Endometrial microvascular endothelial cells (primary cell): ENCODE results near the gene TMEM156. TPM values are rescaled to one million over a fixed set of nuclear protein-coding genes. Genes with fewer than 3 reads are reported as not detected.

Source experiments
- in situ Hi-C: cut with HindIII; loops from 2 replicates; pipeline ENCODE4 v1.10.0; 2017; ENCODE audit warnings: low sequenced_read_pairs, low pct_unique_long_range_greater_than_20kb; ENCODE audit errors: inconsistent ontology term
- total RNA-seq: library from RNA; depleted of rRNA; stranded (reverse); fragments of >200 nt; gene quantifications from one replicate; pipeline ENCODE4 v1.2.3, GENCODE V29; 2015; ENCODE audit errors: inconsistent ontology term

Gene TMEM156, protein sequence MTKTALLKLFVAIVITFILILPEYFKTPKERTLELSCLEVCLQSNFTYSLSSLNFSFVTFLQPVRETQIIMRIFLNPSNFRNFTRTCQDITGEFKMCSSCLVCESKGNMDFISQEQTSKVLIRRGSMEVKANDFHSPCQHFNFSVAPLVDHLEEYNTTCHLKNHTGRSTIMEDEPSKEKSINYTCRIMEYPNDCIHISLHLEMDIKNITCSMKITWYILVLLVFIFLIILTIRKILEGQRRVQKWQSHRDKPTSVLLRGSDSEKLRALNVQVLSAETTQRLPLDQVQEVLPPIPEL
- total RNA-seq: 4.7 TPM

DNA sequence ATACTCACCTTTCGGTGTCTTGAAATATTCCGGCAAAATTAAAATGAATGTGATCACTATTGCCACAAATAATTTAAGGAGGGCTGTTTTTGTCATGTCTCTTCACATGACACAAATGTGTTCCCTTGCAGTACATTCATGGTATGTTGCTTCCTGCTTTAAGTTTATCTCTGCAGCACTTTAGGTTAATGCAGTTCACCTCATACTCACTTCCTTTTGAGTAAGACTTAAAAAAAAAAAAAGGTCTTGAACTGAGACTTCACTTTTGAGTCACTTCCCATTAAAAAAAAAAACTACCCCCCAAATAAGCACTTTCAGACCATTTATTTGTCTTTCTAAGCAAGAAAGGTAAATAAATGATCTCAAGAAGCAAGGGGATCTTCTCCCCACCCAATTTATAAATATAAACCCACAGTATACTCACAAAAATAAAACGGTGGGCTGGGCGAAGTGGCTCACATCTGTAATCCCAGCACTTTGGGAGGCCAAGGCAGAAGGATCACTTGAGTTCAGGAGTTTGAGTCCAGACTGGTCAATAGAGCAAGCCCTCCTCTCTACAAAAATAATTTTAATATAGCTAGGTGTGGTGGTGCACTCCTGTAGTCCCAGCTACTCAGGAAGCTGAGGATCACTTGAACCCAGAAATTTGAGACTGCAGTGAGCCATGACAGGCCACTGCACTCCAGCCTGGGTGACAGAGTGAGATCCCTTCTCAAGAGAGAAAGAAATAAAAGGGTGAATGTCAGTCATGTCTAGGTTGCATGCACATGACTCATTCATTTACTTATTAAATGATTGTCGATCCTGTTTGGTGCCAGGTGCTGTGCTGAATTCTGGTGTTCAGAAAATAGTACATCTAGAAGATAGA, at the start of gene TMEM156:
Gene TMEM156, minus strand, starts transcription at position 192 of the 868 bp plus-strand sequence. Its CDS starts 96 bp downstream, at position 96.
- in situ Hi-C loops: no loop called here

DNA sequence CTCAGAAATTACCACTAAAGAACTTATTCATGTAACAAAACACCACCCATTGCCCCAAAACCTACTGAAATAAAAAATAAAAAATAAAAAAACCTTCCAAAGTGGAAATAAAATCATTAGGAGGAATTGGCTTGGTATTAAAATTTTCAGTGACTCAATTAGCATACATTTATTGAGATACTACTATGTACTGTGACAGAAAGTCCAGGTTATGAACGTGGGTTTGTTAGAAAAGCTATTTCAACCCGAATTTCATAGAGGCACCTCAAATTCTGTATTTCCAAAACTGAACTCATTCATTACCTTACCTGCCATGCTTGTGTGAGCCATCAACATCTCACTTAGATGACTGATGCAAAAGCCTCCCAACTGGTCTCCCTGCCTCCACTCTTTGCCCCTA, 46.6 kb upstream of the TMEM156 start:
- in situ Hi-C loops: no loop called here

DNA sequence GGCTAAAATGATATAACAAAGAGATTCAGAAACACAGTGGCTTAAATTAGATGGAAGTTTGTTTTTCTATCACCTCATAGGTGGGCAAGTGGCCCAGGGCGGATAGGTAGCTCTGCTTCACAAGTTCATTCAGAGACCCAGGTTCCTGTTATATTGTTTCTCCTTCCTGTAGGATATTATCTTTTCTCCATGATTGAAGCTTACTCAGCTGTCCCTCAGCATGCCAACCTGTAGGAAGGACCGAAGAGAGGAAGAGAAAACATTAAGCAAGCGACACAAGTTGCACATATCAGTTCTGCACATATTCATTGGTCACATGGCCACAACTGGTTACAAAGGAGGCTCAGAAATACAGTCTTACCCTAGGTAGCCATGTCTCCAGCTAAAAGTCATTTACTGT, 36.7 kb upstream of the TMEM156 start:
- in situ Hi-C loops: no loop called here

DNA sequence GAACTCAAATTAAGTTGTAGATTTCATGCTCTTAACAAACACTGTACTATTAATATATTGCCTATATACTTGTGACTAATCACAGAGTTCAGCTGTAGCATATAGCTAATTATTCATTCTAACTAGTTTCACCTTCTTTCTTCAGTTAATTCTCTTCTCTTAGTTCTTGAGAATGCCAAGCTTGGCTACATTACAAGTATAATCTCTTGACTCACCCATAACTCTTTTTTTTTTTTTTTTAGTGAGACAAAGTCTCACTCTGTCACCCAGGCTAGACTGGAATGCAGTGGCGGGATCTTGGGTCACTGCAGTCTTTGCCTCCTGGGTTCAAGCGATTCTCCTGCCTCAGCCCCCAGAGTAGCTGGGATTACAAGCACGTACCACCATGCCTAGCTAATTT, 35.2 kb upstream of the TMEM156 start:
- in situ Hi-C loops: no loop called here

DNA sequence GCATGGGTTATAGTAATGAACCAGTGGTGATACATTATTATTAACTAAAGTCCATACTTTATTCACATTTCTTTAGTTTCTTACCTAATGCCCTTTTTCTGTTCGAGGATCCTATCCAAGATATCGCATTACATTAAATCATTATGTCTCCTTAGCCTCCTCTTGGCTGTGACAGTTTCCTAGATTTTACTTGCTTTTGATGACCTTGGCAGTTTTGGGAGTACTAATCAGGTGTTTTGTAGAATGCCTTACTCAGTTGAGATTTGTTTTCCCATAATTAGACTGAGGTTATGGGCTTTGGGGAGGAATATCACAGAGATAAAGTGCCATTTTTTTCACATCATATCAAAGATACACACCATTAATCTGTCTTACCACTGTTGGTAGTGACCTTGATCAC, 34.8 kb upstream of the TMEM156 start:
- in situ Hi-C loops: no loop called here

DNA sequence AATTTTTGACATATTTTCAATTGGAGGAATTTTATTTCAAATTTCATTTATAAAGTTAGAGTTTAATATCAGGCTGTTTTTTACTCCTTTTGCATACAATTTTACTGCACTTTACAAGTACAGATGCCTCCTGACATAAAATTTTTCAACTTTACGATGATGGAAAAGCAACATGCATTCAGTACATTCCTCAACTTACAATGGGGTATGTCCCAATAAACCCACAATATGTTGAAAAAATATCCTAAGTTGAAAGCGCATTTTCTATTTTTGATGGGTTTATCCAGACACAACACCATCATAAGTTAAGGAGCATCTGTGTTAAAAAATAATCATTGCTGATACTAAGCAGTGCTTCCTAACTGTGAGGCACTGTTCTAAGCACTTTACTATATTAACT, 34.2 kb upstream of the TMEM156 start:
- in situ Hi-C loops: no loop called here

DNA sequence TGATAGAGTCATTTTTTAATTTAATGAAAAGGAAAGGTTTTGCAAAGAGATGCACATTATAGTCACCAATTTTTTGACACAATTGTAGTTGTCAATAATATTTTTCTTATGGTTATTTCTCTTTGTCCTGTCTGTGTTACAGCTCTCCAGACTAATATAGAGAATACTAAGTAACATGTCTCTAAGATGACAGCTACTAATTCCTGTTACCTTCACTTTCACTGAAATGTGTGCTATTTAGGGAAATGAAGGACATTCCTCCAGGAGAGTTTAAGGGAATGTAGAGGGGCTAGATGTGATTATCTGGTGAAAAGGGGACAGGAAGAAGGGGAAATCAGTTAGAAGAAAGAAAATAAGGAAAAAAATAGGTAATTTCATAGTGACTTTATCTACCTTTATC, 31.2 kb upstream of the TMEM156 start:
- in situ Hi-C loops: no loop called here

DNA sequence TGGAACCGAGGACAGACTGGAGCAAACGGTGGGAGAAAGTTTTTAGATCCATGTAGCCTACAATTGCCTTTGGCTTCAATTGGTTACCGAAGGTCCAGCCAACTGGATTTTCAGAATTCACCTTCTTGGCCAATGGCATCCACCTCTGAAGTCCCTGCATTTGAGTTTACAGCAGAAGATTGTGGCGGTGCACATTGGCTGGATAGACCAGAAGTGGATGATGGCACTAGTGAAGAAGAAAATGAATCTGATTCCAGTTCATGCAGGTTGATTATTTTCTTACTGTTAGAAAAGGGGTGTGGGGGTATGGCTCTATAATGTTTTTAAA, 30.5 kb upstream of the TMEM156 start:
- in situ Hi-C loops: no loop called here

DNA sequence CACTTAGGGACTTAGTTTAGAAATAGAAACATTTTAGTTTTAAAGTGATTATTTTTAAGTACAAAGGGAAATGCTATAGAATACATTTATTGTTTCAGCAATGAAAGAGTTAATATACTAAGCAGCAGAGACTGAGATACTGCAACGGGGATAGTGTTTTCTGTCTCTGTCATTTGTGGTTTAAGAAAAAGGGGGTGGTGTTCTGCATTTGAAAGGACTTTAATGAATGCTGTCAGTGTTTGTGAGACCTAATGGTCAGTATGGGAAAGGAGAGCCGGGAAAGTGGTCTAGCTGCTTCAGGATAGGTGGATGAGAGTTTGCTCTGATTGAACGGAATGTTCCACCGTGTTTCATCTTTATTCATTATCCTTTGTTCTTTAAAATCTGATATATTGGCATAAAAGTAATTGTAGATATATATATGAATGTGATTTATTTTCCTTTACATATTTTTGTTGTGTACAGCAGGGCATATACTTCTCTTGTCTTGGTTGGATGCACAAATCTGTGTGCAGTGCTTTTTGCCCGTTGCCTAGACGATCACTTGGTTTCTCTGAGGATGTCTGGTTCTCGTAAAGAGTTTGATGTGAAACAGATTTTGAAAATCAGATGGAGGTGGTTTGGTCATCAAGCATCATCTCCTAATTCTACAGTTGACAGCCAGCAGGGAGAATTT, 30.0 kb upstream of the TMEM156 start, which contains the start of gene KLHL5:
Gene KLHL5, plus strand, starts transcription at position 139 of the 676 bp plus-strand sequence. Its CDS starts 421 bp downstream, at position 560.
- in situ Hi-C loops: no loop called here

DNA sequence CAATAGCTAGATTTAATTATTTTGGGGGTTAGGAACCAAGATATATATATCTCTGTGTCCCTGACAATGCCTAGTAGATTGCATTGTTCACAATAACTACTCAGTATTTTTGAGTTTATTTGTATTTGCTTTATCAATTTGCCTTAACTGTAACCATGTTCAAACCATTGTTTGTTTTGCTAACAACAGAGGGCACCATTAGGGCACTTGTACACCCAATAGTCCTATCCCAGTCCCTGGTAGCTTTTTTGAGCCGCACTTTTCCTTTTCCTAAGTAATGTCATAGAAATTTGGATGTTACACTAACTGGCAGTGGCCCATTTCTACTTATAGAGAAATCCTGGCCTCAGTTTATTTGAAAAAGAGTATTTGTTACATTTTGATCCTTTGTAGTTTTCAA, 29.2 kb upstream of the TMEM156 start:
- in situ Hi-C loops: no loop called here

DNA sequence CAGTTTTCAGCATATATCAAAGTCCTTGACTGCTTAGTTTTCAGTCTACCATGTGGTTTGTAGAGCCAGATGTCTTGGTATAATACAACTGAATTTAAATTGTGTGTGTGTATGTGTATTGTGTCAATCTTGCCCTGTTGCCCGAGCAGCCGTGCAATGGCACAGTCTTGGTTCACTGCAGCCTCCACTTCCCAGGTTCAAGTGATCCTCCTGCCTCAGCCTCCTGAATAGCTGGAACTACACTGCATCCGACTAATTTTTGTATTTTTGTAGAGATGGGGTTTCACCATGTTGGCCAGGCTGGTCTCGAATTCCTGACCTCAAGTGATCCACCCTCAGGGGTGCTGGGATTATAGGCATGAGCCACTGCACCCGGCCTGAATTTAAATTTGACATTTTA, 23.8 kb upstream of the TMEM156 start:
- in situ Hi-C loops: no loop called here

DNA sequence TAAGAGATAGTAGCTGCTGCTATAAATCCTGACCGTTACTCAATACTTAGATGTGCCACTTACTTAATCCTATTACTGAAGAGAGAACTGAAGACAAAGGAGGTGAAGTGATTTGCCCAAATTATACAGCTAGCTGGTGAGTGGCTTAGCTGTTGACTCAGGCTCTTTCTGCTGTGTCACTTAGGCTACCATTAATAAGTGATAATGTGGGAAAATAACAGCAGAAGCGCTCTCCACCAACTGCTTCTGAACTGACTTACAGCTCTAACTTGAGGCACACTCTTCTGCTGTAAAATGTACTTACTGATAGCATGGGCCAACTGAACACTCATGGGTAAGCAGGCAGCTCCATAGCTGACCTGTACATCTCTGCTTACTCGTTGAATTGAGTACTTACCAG, 22.3 kb upstream of the TMEM156 start:
- in situ Hi-C loops: no loop called here

DNA sequence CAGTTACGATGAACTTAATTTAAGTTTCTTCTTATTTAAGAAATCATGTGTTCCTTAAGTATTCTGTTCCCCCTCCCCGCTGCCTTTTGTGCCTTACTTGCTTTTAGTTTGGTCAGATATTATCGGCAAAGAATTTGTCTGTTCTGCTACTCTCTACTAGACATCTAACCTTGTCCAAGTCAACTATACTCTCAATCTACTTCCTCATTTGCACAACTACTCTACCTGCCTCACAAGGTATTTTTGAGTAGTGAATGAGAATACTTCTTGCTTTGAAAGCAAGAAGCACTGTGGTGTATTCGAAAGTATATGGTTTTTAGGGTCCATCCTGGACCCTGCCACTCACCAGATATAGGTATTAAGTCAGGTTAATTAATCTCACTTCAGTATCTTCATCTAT, 21.8 kb upstream of the TMEM156 start:
- in situ Hi-C loops: no loop called here

DNA sequence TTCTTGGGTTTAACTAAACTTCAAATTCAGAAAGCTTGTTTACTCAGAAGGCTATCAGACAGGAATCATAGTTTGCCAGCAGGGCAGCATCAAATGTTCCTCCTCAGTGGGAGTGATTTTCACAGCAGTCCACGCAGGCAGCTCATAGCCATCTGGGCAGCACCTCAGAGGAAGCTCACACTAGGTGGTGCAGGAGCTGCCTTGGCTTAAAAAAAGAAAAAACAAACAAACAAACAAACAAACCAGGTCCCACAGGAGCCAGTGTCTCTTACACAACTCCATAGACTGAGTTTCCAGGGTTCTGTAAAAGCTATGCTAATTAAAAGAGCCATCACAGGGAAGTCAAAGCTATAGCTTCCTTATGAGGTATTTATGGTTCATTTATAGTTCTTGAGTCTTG, 19.3 kb upstream of the TMEM156 start:
- in situ Hi-C loops: no loop called here

DNA sequence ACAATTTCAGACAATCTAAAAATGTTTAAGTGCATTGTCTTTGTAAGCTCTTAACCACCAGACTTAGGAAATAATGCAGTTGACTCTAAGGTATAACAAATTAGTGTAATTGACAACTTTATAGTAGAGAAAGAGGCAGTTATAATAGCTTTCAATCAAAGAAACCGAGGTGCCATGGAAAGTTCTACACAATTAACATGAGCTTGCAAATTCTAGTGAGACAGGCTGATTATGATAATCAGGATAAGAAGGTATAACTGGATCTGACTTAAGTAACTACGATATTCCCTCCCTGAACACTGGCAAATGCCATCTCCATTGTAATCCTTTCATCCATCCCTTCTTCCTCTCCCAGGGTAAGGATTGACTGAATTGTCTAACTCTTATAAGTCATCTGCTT, 18.4 kb upstream of the TMEM156 start:
- in situ Hi-C loops: no loop called here

DNA sequence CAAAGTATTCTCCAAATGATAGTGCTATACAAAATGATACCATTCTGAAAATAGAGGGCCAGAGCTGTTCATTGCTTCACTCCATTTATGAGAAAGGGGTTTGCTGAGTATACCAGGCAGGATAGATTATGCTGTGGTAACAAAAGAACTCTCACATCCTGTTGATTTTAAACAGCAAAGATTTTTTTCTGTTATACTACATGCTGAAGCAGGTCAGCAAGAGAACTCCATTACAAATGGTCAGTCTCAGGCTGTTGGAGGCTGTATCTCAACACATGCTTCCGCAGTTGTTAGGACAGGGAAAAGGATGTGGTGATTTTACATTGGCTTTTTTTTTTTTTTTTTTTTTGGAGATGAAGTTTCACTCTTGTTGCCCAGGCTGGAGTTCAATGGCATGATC, 16.1 kb upstream of the TMEM156 start:
- in situ Hi-C loops: no loop called here

DNA sequence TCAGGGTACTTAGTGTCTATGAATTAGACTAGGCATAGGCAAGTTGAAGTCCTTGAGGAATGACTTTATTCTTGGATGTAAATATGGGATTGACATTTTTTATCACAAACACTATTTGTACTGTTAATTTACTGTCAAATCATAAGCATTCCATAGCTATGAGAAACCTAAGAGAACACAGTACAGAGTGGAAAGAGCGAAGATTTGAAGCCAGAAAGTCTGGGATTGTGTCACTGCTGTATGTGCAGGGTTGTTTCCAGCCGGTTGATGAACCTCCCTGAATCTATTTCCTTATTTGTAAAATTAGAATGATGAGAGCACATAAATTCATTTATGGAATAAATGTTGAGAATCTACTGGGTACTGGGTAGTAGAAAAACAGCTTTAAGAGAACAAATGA, 15.5 kb upstream of the TMEM156 start:
- in situ Hi-C loops: no loop called here

DNA sequence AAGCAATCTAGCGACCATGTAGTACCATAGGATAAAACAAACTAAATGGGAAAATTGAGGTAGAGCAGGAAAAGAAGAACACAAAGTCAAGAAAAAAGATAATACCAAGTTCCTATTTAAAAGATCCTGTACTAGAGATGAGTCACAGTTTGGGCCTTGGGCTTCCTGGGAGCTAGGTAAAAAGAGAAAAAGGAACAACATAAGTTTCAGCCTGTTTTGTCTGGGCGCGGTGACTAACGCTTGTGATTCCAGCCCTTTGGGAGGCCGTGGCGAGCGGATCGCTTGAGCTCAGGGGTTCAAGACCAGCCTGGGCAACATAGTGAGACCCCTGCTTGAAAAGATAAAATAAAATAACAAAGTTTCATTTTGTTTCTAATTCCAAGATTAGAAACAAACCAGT, 14.0 kb upstream of the TMEM156 start:
- in situ Hi-C loops: no loop called here

DNA sequence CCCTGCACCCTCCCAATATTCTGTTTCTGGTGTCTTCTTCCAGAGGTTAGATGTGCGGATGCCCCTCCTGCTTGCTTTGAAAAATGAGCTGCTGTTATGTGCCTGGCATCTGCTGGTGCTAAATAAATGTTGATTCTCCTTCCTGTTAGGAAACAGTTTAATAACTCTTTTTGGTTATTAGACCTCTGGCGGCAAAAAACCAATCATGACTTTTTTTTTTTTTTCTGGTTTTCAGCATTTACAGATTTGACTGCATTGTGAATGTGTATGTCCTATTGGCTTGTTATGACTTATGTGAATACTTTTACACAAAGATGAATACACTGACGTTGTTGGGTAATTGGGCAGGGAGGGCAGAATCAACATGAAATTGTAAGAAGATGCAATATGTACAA, 13.6 kb upstream of the TMEM156 start:
- in situ Hi-C loops: no loop called here
